Activated gamma-delta T cell treated with anti-CD3 and anti-CD28 coated beads, Interleukin-2, amount 50 U/mL, for 16 hours (primary cell): ENCODE measurements around the gene PARP3.

ENCODE experiments used
- DNase-seq: peaks from one replicate; pipeline ENCODE4 v3.0.0-alpha.2; 2020; ENCODE audit warnings: low read depth

The PARP3 gene

DNA sequence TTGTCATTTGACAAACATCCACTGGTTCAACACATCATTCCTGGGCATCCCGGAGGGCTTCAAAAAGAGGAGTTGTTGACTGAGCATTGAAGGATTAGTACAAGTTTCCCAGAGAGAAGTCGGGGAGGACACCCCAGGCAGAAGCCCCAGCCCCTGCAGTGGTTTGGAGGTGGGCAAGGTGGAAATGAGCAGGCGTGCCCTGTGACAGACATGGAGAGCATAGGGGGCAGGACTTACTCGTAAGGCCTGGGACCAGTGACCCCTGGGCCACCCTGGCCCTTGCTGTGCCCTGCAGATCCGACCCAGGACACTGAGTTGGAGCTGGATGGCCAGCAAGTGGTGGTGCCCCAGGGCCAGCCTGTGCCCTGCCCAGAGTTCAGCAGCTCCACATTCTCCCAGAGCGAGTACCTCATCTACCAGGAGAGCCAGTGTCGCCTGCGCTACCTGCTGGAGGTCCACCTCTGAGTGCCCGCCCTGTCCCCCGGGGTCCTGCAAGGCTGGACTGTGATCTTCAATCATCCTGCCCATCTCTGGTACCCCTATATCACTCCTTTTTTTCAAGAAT lies 5.9 kb downstream of the PARP3 start:
- DNase-seq = no peak

GRCh38 chr3:51949121-51949520 lies 7.0 kb downstream of the PARP3 start:
- no peak for DNase-seq

DNA sequence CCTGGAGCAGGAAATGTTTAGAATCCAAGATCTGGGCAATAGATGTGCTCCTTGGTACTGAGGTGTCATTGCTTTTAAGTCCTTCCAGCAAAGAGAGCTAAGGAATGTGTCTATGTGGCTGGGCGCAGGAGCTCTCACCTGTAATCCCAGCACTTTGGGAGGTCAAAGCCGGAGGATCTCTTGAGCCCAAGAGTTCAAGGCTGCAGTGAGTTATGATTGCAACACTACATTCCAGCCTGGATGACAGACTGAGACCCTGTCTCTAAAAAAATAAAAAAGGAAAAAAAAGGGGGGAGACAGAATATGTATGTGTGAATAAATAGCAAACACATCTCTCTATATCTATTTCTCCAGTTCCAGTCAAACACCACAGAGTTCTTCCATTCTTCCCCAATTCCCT lies 8.7 kb downstream of the PARP3 start:
- no peak for DNase-seq

DNA sequence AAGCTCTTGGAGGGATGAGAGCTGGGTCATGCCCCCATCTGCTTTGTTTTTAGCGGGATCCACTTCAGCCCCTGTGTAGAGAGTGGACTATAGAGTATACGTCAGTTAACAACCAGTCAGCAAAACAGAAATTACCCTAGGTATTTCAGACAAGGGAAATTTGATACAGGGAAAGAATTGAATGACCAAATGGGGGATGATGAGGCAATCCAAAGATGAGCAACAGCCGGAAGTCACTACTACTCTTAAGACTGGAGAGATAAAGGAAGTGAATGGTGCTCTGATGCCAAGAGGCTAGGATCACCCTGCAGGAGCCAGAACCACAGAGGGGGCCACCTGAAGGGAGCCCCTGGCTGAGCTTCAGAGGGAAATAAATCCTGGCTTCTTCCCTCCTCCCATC lies 11.3 kb downstream of the PARP3 start:
- DNase-seq = no peak

DNA sequence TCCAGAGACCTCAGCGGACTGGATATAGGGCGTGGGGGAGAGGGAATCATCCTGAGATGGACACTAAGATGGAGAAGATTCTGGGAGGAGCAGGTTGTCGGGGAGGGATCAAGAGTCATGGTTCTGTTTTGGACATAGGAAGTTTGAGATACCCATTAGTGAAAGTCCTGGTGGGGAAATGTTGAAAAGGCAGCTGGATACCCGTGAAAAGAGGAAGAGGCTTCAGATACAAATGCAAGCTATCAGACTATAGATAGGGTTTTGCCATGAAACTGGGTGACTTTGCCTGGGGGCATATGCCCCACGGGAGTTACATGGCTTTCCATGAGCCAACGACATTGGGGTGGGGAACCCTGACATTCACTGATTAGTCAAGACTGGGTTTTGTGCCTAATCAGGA lies 11.9 kb downstream of the PARP3 start:
- DNase-seq = no peak

- DNase-seq = no peak
Measured at GRCh38 chr3:51954713-51955112, 12.6 kb downstream of the PARP3 start.

DNA sequence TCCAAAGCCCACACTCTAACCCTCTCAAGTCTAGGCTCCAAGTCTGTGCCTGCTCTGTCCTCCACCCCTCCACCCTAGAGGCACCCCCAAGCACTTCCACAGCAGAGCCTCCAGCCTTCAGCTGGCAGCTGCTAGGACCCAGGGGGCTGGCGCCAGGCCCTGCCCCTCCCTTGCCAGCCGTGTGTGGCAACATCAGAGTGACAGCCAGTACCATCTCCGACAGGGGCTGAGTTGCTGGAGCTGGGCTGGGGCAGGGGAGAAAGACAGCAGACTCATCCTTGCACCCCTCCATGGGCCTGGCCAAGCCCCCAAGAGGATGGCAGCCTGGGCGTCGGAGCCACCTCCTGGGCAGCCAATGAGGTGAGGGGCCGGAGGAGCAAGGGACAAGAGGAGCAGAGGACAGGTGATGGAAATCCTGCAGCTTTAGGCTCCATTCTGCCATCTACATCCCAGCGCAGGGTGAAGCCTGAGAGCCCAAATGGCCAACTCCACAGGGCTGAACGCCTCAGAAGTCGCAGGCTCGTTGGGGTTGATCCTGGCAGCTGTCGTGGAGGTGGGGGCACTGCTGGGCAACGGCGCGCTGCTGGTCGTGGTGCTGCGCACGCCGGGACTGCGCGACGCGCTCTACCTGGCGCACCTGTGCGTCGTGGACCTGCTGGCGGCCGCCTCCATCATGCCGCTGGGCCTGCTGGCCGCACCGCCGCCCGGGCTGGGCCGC lies 13.2 kb downstream of the PARP3 start, which contains the start of gene GPR62:
Gene GPR62 (plus strand): TSS at position 207 of the 718 bp plus-strand sequence. CDS start 272 bp downstream, at position 479.
- no peak for DNase-seq

DNA sequence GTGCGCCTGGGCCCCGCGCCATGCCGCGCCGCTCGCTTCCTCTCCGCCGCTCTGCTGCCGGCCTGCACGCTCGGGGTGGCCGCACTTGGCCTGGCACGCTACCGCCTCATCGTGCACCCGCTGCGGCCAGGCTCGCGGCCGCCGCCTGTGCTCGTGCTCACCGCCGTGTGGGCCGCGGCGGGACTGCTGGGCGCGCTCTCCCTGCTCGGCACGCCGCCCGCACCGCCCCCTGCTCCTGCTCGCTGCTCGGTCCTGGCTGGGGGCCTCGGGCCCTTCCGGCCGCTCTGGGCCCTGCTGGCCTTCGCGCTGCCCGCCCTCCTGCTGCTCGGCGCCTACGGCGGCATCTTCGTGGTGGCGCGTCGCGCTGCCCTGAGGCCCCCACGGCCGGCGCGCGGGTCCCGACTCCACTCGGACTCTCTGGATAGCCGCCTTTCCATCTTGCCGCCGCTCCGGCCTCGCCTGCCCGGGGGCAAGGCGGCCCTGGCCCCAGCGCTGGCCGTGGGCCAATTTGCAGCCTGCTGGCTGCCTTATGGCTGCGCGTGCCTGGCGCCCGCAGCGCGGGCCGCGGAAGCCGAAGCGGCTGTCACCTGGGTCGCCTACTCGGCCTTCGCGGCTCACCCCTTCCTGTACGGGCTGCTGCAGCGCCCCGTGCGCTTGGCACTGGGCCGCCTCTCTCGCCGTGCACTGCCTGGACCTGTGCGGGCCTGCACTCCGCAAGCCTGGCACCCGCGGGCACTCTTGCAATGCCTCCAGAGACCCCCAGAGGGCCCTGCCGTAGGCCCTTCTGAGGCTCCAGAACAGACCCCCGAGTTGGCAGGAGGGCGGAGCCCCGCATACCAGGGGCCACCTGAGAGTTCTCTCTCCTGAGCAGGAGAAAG lies 14.0 kb downstream of the PARP3 start:
- DNase-seq = no peak

- DNase-seq = no peak
Measured at GRCh38 chr3:51957520-51958205, 15.5 kb downstream of the PARP3 start.

DNA sequence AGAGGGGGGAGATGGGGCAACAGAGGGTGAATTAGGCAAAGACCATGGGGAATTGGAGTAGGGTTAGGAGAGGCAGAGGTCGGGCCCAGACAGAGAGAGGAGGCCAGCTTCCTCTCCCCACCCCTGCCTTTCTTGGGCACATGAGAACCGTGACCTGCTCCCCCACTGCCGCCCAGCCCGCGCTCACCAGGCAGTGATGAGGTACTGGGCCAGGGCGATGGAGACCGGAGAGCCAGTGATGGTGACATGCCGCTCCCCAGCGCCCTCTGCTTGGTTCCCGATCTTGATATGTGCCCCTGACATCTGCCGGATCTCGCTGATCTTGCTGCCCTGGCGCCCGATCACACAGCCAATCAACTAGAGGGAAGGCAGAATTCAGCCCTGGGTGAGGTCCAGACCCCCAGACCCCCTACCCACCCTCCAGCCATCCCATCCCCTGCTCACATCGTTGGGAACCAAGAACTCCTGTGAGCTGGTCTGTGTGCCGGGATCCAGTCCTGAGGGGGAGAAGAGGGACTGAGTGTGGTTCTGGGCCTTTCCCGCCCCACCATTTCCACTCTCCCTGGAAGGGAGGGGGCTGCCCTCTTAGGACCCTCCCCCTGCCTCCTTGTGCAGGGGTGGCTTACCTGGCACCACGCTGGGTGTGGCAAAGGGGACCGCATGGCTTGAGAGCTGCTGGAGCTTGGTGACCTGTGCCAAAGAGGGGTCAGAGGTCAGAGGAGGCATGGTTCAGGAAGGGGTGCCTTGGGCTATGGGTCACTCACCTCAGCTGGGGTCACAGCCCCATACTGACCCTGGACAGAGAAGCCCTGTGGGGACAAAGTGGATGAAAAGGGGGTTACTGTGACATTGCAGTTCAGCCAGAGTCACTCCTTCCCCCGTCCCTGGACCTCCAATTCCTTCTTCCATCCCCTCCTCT lies 16.7 kb downstream of the PARP3 start:
- no peak for DNase-seq

DNA sequence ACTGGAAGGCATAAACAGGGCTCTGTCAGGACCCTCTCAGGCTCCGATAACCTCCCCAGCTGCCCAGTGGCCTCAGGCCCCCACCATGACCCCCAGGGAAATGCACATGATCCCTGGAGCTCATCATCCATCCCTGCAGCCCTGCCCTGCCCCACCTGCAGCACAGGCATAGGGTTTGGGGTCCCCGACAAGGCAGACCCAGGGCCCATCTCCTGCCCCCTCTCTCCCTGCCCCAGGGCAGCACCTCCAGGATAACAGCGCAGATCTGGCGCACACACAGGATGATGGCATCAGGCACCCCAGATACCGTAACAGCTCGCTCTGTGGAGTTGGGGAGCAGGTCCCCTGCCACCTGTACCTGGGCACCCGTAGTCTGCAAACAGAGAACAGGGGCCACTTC lies 17.5 kb downstream of the PARP3 start:
- no peak for DNase-seq

DNA sequence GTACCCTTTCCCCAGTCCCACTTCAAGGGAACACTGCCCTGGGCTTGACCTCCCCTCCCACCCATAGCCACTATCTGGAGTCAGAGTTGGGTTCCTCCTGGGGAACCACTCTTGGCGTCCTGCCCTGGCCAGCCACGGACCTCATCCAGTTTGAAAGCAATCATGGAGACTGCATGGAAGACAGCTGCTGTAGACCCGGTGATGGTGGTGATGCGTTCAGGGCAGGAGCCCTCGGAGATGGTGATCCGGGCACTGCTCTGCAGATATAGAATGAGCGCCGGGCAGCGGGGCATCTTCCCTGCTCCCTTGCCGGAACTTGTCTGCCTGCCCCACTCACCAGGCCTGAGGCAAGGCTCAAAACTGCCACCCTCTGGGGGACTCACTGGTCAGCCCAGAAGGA lies 18.2 kb downstream of the PARP3 start:
- no peak for DNase-seq

GRCh38 chr3:51961011-51961410 lies 18.8 kb downstream of the PARP3 start:
- DNase-seq = no peak

DNA sequence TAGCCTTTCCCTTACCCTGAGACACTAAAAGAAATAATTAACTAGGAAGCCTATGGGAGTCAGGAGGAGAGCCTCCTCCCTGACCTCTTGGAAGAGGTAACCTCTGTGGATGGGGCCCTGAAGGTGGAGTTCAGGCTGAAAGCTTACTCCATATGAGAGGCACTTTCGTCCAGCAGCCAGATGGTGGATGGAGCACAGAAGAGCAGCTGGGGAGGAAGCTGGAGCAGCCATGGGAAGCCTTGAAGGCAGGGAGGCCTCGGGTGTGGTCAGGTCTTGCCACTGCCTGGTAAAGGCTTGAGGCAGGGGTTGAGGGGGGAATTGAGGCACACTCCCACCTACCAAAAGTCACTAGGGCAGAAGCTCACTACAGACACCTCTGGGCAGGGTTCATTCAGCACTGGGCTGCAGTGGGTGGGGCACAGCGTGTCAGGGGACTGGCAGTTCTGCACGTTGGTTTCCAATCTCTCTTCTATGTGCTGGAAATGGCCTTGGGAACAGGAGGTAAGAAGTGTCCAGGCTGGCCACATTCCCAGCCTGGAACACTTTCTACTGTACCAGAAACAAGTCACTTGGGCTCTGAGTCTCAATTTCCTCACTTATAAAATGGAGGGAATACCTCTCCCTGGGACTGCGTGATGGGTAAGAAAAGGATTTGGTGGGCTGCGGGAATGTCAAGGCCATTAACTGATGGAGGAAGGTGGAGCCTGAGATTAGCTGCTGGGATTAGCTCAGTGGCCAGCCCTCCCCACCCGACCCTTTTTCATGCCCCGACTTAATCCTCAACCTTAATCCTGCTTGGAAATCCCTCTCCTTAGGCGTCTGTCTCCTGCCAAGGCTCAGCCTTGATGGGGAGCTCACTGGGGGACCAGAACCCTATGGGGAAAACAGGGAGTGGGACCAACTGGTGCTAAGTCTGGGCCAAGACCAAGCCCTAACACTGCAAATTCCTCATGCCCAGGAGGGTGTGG lies 19.7 kb downstream of the PARP3 start:
- no peak for DNase-seq

DNA sequence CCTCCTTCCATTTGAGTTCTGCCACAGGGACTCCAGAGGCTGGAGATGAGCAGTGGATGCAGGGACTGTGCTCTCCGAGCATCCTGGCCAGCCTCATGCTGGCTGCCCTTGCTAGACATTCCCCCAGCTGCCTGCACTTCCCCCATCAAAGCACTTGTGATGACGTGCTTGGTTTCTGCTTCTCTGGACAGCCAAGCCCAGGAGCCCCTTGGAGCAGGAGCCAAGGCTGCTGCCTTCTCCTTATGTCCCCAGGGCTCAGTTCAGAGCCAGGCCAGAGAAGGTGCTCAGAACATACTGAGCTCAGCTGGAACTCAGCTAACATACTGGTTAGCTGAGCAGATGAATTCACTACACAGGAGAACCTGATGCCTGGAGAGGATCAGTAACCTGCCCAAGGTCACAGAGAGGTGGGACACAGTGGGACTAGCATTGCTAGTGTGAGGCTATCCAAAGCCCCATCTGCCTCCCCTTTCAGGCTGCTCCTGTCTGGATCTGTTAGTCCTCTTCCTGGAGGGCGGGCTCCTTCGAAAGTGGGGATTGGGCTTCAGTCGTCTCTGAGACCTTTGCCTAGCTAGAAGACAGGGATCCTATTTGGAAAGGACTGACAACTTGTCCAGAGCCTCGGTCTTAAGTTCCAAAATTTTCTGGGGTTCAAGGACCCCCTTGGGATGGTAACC lies 20.8 kb downstream of the PARP3 start:
- DNase-seq = no peak

DNA sequence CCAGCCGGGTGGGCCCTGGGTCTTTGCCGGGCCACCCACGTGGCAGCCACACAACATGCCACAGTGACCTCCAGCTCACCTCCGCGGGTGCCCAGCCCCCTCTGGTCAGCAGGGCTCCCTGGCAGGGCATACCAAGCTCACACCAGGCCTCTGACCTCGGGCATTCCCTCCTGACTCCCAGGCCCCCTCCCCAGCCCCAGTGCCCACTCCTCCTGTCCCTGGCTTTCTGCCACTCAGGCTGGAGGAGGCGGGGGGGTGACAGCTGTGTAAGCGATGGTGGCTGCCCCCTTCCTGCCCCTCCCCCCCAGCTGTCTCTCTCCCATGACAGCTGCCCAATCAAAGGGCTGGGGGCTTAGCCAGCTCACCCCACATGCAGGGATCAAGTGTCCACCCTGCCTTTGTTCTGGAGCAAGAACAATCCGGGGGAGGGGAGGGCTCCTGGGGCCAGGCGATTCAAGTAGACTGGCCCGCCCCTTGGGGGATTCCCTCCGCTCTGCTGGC lies 21.8 kb downstream of the PARP3 start:
- no peak for DNase-seq

DNA sequence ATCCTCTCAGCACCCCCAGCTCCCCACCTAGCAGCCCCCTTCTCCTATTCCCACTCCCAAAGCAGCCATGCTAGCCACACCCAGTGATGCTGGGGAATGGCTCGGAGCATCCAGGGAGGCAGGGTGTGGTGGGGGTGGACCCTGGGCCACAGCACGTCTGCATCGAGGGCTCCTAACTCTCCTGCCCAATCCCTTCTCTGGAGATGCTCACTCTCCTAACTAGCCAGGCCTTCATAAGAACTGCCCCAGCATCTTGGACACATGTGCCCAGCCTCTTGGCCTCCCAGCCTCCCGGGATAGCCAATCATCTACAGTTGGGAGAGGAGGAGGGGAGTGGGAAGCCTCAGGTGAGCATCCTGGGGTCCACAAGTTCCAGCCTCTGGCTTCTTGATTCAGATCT lies 22.4 kb downstream of the PARP3 start:
- DNase-seq = no peak

DNA sequence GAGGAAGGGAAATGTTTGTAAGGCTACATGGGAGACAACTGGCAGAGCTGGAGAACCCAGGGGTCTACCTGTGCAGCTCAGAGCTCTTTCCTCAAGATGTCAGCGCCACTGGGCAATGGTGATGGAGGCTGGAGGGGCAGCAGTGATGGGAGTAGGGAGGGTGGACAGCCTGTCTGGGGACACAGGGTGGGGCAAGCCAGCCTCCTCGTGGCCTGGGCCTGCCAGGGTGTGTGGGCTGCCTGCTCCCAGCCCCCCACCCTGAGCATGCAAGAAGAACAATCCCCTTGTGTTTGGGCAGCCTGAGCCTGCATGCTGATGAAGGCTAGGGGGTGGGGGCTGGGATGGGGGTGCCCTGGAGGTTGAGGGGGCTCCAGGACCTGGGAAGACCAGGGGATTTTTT lies 23.9 kb downstream of the PARP3 start:
- DNase-seq = no peak

- DNase-seq = no peak
Measured at GRCh38 chr3:51966486-51966885, 24.3 kb downstream of the PARP3 start.
